ENCODE data around the gene CD44. TPM values are rescaled to one million over a fixed set of nuclear protein-coding genes. Genes with fewer than 3 reads are reported as not detected.

Gene CD44
- total and polyA plus RNA-seq, 10 donors, result 60.9 to 521 (median 317) TPM

GRCh38 chr11:35100013-35100383 is 39.0 kb upstream of the CD44 start:
- H3K9me3 ChIP-seq, result no peaks in the 10 kb centered on the region
- H3K4me1 ChIP-seq, result peaks cover 0 to 10% (median 2%) of the 10 kb centered on the region in 6 donors
- H3K36me3 ChIP-seq, result no peaks in the 10 kb centered on the region
- H3K27ac ChIP-seq, result peak overlapping the region in 1 of 8 donors; percentile 35
- 78 to 87% (median 81%) methylated on average over 6 of the region's 6 CpGs for WGBS, 5 donors
- TF ChIP-seq CTCF (IDR thresholded peaks at IDR 0.05 in 8 of 11, conservative IDR thresholded peaks at IDR 0.05 in 3 of 11), result no peak
- no peak for TF ChIP-seq POLR2A (IDR thresholded peaks at IDR 0.05)
- no peak for TF ChIP-seq POLR2AphosphoS5 (IDR thresholded peaks at IDR 0.05)
- intact Hi-C loops (cut with DNase I; ENCODE audit: low total_unique reads), result no loop called here
- no peak for DNase-seq
- H3K27me3 ChIP-seq (replicated peaks in 1 of 7), result no peaks in the 10 kb centered on the region
- no peak overlapping the region for H3K4me3 ChIP-seq

- Histone ChIP-seq H3K27ac (no peak overlapping the region), H3K27me3 (replicated peaks in 1 of 7) (no peaks in the 10 kb centered on the region), H3K9me3 (no peaks in the 10 kb centered on the region), H3K4me1 (peaks cover 0 to 20% (median 9%) of the 10 kb centered on the region in 6 donors), H3K36me3 (no peaks in the 10 kb centered on the region), H3K4me3 (no peak overlapping the region)
- DNase-seq, result no peak
- intact Hi-C loops (cut with DNase I; ENCODE audit: low total_unique reads), result no loop called here
- WGBS, 5 donors, result 77 to 94% (median 89%) methylated on average over 3 of the region's 3 CpGs
- TF ChIP-seq CTCF (IDR thresholded peaks at IDR 0.05 in 8 of 11, conservative IDR thresholded peaks at IDR 0.05 in 3 of 11), result no peak
- TF ChIP-seq POLR2AphosphoS5 (IDR thresholded peaks at IDR 0.05), result no peak
- TF ChIP-seq POLR2A (IDR thresholded peaks at IDR 0.05), result no peak
Measured at GRCh38 chr11:35101223-35101622, 37.7 kb upstream of the CD44 start.

GRCh38 chr11:35102267-35102666 is 36.7 kb upstream of the CD44 start:
- no peak overlapping the region for H3K4me3 ChIP-seq
- no peaks in the 10 kb centered on the region for H3K9me3 ChIP-seq
- DNase-seq, result no peak
- H3K4me1 ChIP-seq, result peaks cover 6 to 27% (median 17%) of the 10 kb centered on the region in 6 donors
- no peaks in the 10 kb centered on the region for H3K27me3 ChIP-seq (replicated peaks in 1 of 7)
- H3K27ac ChIP-seq, result no peak overlapping the region
- TF ChIP-seq CTCF (IDR thresholded peaks at IDR 0.05 in 8 of 11, conservative IDR thresholded peaks at IDR 0.05 in 3 of 11), result no peak
- TF ChIP-seq POLR2A (IDR thresholded peaks at IDR 0.05), result no peak
- TF ChIP-seq POLR2AphosphoS5 (IDR thresholded peaks at IDR 0.05), result no peak
- no peaks in the 10 kb centered on the region for H3K36me3 ChIP-seq
- intact Hi-C loops (cut with DNase I; ENCODE audit: low total_unique reads), result no loop called here
- 56 to 67% (median 60%) methylated on average over 2 of the region's 2 CpGs for WGBS, 5 donors

- no peak overlapping the region for H3K27ac ChIP-seq
- 85 to 88% (median 86%) methylated on average over 6 of the region's 6 CpGs for WGBS, 5 donors
- intact Hi-C loops (cut with DNase I; ENCODE audit: low total_unique reads), result no loop called here
Measured at GRCh38 chr11:35103366-35104208, 35.4 kb upstream of the CD44 start.

More at GRCh38 chr11:35103366-35104208, 35.4 kb upstream of the CD44 start:
- Histone ChIP-seq H3K27me3 (replicated peaks in 1 of 7) (no peaks in the 10 kb centered on the region), H3K4me1 (peaks cover 10 to 40% (median 27%) of the 10 kb centered on the region in 6 donors), H3K36me3 (no peaks in the 10 kb centered on the region), H3K4me3 (no peak overlapping the region), H3K9me3 (no peaks in the 10 kb centered on the region)
- TF ChIP-seq POLR2AphosphoS5 (IDR thresholded peaks at IDR 0.05), result no peak
- no peak for TF ChIP-seq CTCF (IDR thresholded peaks at IDR 0.05 in 8 of 11, conservative IDR thresholded peaks at IDR 0.05 in 3 of 11)
- TF ChIP-seq POLR2A (IDR thresholded peaks at IDR 0.05), result no peak
- no peak for DNase-seq
